ENCODE measurements around the gene TEDC2. TPM values are rescaled to one million over a fixed set of nuclear protein-coding genes. Genes with fewer than 3 reads are reported as not detected.

The TEDC2 gene
- total RNA-seq, 1 experiment from 2014 or later = 48.5 TPM

GRCh38 chr16:2505695-2506094 lies 45.8 kb downstream of the TEDC2 start:
- no peaks in the 10 kb centered on the region for H3K27me3 ChIP-seq (replicated peaks; ENCODE audit: insufficient read depth, low read depth, low read length, poor library complexity)
- ChIA-PET CTCF (no interaction called here), POLR2A (ENCODE audit: low non-redundant PET) (no interaction called here)
- TF ChIP-seq CTCF (conservative IDR thresholded peaks at IDR 0.05; ENCODE audit: low read depth, low read length) (no peak), EZH2 (IDR thresholded peaks at IDR 0.05; ENCODE audit: borderline replicate concordance, low read depth, low read length, poor library complexity, severe bottlenecking) (no peak)
- H3K4me3 ChIP-seq (ENCODE audit: low read depth, low read length, poor library complexity, severe bottlenecking) = no peak overlapping the region
- no TSS peak for BruUV-seq (replicated peaks)
- intact Hi-C loops (cut with micrococcal nuclease; ENCODE audit: unreplicated experiment) = loop anchor here (10.0 kb wide), 1 partner anchor 241 kb away; the partner anchor contains the start of gene RNPS1
- H3K9me3 ChIP-seq (ENCODE audit: low read depth, low read length, poor library complexity, severe bottlenecking) = no peaks in the 10 kb centered on the region
- no peak overlapping the region for H3K27ac ChIP-seq (ENCODE audit: low read depth, low read length, poor library complexity, severe bottlenecking)
- DNase-seq (ENCODE audit: low spot score) = no peak
- H3K4me1 ChIP-seq (ENCODE audit: insufficient read depth, low read length, poor library complexity, severe bottlenecking) = peaks cover 5% of the 10 kb centered on the region
- H3K36me3 ChIP-seq (ENCODE audit: insufficient read depth, low read length, poor library complexity, severe bottlenecking) = peaks cover 4% of the 10 kb centered on the region

DNA sequence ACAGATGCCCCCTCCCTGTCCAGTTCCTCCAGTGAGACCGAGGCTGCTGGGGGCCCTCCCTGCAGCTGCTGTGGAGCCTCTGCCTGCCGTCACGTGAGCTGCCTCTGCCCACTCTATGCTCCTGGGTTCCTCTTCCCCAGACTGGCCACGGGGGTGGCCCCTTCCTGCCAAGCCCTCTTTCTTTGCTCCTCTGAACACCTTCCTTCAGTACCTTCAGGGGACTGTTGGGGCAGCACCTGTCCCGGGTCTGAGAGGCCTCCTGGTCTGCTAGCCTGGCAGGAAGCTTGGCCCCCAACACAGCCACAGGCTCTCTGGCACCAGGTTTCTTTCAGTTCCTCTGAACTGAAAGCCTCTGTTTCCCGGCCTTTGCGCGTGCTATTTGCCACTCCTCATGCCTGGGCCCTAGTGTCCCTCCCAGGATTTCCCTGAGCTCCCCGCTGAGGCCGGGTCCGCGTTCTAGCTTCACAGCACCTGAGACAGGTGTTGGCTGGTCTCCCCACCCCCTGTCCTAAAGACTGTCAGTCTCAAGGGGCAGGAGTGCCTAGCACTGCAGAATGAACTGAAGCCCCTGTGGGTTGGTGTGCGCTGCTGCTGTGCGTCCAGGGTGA lies 47.2 kb downstream of the TEDC2 start:
- intact Hi-C loops (cut with micrococcal nuclease; ENCODE audit: unreplicated experiment) = loop anchor here (10.0 kb wide), 1 partner anchor 242 kb away; the partner anchor contains the start of gene RNPS1
- DNase-seq (ENCODE audit: low spot score) = no peak
- Histone ChIP-seq H3K4me1 (ENCODE audit: insufficient read depth, low read length, poor library complexity, severe bottlenecking) (no peaks in the 10 kb centered on the region), H3K27ac (ENCODE audit: low read depth, low read length, poor library complexity, severe bottlenecking) (no peak overlapping the region), H3K9me3 (ENCODE audit: low read depth, low read length, poor library complexity, severe bottlenecking) (no peaks in the 10 kb centered on the region), H3K36me3 (ENCODE audit: insufficient read depth, low read length, poor library complexity, severe bottlenecking) (peaks cover under 1% of the 10 kb centered on the region), H3K27me3 (replicated peaks; ENCODE audit: insufficient read depth, low read depth, low read length, poor library complexity) (no peaks in the 10 kb centered on the region), H3K4me3 (ENCODE audit: low read depth, low read length, poor library complexity, severe bottlenecking) (no peak overlapping the region)
- ChIA-PET CTCF (no interaction called here), POLR2A (ENCODE audit: low non-redundant PET) (no interaction called here)
- TF ChIP-seq CTCF (conservative IDR thresholded peaks at IDR 0.05; ENCODE audit: low read depth, low read length) (no peak), EZH2 (IDR thresholded peaks at IDR 0.05; ENCODE audit: borderline replicate concordance, low read depth, low read length, poor library complexity, severe bottlenecking) (no peak)
- no TSS peak for BruUV-seq (replicated peaks)

GRCh38 chr16:2507665-2508064 lies 47.8 kb downstream of the TEDC2 start:
- no TSS peak for BruUV-seq (replicated peaks)
- TF ChIP-seq CTCF (conservative IDR thresholded peaks at IDR 0.05; ENCODE audit: low read depth, low read length) (no peak), EZH2 (IDR thresholded peaks at IDR 0.05; ENCODE audit: borderline replicate concordance, low read depth, low read length, poor library complexity, severe bottlenecking) (no peak)
- H3K4me1 ChIP-seq (ENCODE audit: insufficient read depth, low read length, poor library complexity, severe bottlenecking) = no peaks in the 10 kb centered on the region
- no peak for DNase-seq (ENCODE audit: low spot score)
- no peaks in the 10 kb centered on the region for H3K36me3 ChIP-seq (ENCODE audit: insufficient read depth, low read length, poor library complexity, severe bottlenecking)
- ChIA-PET CTCF (no interaction called here), POLR2A (ENCODE audit: low non-redundant PET) (no interaction called here)
- intact Hi-C loops (cut with micrococcal nuclease; ENCODE audit: unreplicated experiment) = loop anchor here (10.0 kb wide), 1 partner anchor 243 kb away; the partner anchor contains the start of gene RNPS1
- no peak overlapping the region for H3K4me3 ChIP-seq (ENCODE audit: low read depth, low read length, poor library complexity, severe bottlenecking)
- no peaks in the 10 kb centered on the region for H3K9me3 ChIP-seq (ENCODE audit: low read depth, low read length, poor library complexity, severe bottlenecking)
- H3K27me3 ChIP-seq (replicated peaks; ENCODE audit: insufficient read depth, low read depth, low read length, poor library complexity) = no peaks in the 10 kb centered on the region
- H3K27ac ChIP-seq (ENCODE audit: low read depth, low read length, poor library complexity, severe bottlenecking) = no peak overlapping the region
